CD4-positive, alpha-beta T cell treated with Interleukin-1 beta for 1 hour (primary cell): ENCODE data around the gene DPP9.

Experiments
- DNase-seq, 2 donors: peaks; one replicate each; pipeline ENCODE4 v3.0.0-alpha.2; 2020 to 2022

The DPP9 gene

GRCh38 chr19:4653793-4654436, 69.7 kb downstream of the DPP9 start:
- no peak for DNase-seq

DNA sequence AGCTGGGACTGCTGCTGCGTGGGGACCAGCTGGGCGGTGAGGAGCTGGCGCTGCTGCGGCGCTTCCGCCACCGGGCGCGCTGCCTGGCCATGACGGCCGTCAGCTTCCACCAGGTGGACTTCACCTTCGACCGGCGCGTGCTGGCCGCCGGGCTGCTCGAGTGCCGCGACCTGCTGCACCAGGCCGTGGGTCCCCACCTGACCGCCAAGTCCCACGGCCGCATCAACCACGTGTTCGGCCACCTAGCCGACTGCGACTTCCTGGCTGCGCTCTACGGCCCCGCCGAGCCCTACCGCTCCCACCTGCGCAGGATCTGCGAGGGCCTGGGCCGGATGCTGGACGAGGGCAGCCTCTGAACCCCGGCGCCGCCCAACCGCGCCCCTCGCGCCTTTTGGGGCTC, 71.6 kb downstream of the DPP9 start:
- DNase-seq = no peak

- no peak for DNase-seq
Observed at GRCh38 chr19:4650159-4650558, 73.5 kb downstream of the DPP9 start.

DNA sequence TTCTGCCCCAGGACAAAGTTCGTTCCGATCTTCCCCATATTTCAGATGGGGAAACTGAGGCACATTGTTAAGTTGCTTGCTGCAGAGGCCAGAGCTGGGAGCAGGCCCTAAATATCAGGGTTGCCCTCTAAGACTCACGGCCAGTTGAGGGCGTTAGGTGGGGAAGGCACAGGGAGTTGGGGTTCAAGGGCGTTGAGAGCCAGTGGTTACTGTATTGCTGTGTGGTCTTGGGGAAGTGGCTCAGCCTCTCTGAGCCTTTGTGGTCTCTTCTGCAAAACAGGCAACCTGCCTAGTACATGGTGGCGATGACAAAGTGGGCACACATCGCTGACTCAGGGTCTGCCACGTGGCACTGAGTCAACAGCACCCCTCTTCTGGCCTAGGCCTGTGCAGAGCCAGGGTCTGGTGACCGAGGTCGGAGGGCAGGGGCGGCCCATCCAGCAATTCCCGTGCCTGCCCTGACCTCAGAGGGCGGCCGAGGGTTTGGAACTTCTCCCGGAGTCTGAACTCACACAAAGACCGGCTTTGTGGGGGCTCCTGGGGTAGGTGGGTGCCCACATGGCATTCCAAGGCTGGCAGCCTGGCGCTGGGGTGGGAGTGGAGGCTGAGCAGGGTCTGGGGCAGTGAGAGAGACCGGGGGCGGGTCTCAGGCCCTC, 74.1 kb downstream of the DPP9 start:
- no peak for DNase-seq

DNA sequence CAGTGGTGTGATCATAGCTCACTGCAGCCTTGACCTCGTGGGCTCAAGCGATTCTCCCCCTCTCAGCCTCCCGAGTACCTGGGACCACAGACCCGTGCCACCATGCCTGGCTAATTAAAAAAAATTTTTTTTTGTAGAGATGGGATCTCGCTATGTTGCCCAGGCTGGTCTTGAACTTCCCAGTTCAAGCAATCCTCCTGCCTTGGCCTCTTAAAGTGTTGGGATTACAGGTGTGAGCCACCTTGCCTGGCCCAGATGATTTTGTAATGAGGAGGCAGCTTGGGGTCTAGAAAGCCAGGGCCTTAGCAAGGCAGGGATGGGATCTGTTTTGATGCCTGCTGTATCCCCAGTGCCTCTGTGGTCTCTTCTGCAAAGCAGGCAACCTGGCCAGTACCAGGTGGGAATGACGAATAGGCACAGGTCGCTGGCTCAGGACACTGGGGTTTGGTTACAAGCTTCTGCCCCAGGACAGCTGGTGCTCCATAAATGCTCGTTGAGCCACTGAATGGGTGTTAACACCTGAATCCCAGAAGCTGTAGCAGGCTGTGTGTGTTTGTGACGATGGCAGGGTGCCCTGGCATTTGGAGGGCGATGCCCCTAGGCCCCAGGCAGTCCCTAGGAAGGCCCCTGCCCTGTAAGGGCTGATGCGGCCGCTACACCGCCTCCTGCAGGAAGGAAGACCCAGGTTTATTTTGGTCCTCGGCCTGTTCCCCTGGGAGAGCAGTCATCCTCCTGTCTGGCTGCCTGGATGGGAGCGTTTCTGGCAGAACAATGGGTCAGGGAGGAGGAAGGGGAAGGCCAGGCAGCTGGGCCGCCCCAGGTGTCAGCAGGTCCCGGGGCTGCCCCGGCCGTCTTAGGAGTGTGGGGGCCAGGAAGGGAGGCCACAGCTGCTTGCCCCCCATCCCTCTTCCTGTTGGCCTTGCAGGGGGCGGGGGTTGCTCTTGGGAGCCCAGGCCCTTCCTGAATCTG, 75.7 kb downstream of the DPP9 start:
- no peak for DNase-seq

DNA sequence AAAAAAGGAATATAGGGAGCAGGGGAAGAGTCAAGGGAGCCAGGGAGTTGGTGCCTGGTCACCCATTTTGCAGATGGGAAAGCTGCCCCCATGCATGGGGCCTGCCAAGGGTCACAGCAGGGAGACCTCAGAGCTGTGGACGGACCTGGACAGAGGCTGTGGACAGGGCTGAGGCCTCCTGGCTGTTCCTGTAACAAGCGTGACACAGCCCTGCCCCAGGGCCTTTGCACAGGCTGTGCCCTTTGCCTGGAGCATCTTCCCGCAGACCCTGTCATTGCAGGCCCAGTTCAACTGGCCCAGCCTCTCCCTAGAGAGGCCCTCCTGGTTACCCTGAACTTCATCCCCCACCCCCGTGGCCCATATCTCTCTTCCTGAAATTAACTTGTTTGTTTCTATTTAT, 77.9 kb downstream of the DPP9 start:
- DNase-seq = no peak

GRCh38 chr19:4642625-4643024, 81.0 kb downstream of the DPP9 start:
- DNase-seq = no peak

DNA sequence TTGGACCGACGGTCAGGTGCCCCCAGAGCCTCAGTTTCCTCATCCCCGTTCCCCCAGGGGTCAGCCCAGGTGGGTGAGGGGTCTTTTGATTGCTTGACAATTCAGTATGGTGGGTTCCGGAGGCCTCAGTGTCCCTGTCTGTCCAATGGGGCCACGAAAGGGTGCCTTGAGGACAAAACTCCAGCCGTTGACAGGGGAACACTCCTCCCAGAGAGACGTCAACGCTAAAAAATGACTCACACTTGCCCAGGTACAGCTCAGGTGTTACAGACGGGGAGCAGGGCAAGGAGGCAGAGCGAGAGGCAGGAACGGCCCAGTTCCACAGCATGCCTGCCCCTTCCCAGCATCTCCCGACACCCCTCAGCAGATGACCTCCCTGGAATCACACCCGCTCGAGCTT, 82.5 kb downstream of the DPP9 start:
- no peak for DNase-seq

DNA sequence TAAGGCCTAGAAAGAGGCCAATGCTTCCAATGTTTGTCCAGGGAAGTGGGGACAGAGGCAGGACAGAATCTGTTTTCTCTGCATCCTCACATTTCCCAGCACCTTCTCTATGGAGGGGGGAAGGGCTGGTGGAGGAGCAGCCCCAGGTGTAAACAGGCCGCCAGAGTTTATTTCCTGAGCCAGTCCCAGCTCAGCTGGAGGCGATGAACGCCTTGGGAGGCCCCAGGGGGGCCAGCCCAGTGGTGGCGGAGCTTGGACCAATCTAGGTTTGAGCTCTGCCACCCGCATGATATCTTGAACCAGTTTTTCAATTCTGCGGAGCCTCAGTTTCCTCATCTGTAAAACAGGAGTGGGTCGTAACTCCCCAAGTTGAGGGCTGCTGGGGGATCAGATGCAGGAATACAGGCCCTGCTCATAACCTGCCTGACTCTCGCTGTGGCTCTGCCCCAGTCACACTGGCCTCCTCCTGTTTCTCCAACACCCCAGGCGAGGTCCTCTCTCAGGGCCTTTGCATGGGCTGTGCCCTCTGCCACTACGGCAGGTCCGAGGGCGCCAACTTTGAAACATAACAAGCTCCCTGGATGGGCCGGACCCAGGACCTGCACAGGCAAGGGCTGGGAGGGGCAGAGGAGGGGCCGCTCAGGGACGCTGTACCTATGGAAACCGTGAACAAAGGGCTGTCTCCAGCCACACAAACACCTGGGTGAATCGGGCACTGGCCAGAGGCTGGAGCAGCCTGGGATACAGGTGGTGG, 83.2 kb downstream of the DPP9 start:
- no peak for DNase-seq

- no peak for DNase-seq
Observed at GRCh38 chr19:4639531-4640246, 84.0 kb downstream of the DPP9 start.

DNA sequence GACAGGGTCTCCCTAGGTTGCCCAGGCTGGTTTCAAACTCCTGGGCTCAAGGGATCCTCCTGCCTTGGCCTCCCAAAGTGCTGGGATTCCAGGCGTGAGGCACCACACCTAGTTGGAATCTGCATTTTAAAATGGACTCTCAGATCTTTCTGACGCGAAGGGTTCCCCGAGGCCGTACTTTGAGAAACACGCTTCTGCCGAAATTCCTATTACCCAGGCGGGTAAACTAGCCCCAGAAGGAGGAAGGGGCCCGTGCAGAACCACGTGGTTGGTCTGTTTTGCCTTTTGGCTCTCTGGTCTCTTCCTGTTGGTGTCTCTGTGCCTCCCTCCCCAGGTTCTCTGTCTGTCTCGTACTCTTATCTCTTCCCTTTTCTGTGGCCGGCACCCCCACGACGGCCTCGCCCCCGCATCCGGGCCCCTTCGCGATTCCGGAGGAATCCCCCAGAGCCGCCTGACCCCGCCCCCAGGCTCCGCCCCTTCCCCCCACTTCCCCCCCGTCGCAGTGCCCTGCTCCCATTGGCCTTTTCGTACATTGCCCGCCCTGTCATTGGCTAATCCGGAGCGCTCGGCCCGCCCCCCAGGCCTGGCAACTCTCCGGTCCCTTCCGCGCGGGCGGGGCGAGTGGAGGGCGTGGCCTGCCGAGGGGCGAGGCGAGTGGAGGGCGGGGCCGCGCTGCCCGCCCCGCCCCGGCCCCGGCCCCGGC, 84.7 kb downstream of the DPP9 start, which contains the start of gene TNFAIP8L1:
Gene TNFAIP8L1, plus strand, starts transcription at position 689 of the 703 bp plus-strand sequence. CDS start 12,354 bp downstream, outside the sequence.
- DNase-seq = peak; percentile 98 to 99

- DNase-seq = no peak
Observed at GRCh38 chr19:4638317-4638716, 85.3 kb downstream of the DPP9 start.

- DNase-seq = no peak
Observed at GRCh38 chr19:4636761-4637160, 86.9 kb downstream of the DPP9 start.

- DNase-seq = peak; percentile 73 to 77
Observed at GRCh38 chr19:4636151-4636717, 87.4 kb downstream of the DPP9 start.

GRCh38 chr19:4635754-4636116, 87.9 kb downstream of the DPP9 start:
- DNase-seq = no peak

DNA sequence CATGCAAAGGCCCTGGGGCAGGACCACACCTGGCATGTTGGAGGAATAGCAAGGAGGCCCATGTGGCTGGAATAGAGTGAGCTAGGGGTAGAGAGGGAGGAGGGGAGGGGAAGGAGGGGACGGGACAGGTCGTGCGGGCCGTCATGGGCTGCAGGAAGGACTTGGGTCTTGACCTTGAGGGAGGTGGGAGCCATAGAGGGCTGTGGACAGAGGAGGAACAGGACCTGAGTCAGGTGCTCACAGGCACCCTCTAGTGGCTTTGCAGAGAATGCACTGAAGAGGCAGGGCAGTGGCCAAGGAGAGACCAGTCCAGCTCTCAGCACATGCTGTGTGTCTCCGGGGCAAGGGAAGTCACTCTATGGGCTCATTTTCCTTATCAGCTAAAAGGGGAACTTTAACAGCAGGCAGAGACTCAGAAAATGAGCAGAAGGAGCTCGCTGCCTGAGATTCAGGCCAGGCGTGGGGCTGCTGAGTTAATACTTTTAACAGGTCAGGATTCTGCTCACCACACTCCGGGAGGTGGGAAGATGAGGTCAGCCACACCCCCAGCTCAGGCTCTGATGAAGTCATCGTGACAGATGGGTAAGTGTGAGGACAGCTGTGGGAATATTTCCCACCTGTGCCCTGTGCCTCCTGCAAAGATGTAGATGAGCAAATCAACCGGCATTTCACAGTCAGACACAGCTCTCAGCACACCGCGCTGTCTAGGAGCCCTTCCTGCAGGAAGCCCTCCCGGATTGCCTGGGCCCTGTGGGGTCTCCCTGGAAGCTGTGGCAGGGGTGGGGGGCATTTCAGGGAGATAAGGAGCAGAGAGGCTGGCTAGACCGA, 90.3 kb downstream of the DPP9 start:
- DNase-seq = peak; percentile 62 to 80
